Endothelial cell of umbilical vein (primary cell): Measurements from ENCODE around the gene SULT1A2.
"Not testable (repeated sequence)": the region's sequence is repeated elsewhere in the genome, so short reads cannot be mapped to it uniquely, and the experiment has no call there.

ENCODE experiments used
- CTCF ChIP-seq, 2 donors: IDR thresholded peaks; 1 replicate in 1 of 2; 2 replicates in 1 of 2; pipeline ENCODE4 v1.5.1; 2011; ENCODE audit warnings: low read length in 2 of 2, mild to moderate bottlenecking in 2 of 2, moderate library complexity in 2 of 2, control low read depth in 1 of 2, inconsistent platforms in 1 of 2, low read depth in 1 of 2; ENCODE audit not compliant: insufficient read depth in 1 of 2; ENCODE audit errors: extremely low read depth in 1 of 2
- JUN ChIP-seq: IDR thresholded peaks from 2 replicates; pipeline ENCODE4 v1.6.1; 2011; ENCODE audit warnings: borderline replicate concordance, low read depth; ENCODE audit not compliant: insufficient read length, insufficient read depth
- MYC ChIP-seq: IDR thresholded peaks from one replicate; pipeline ENCODE4 v1.6.1; 2011; ENCODE audit warnings: mild to moderate bottlenecking, low read depth, low read length
- POLR2A ChIP-seq: IDR thresholded peaks from 2 replicates; pipeline ENCODE4 v1.6.1; 2012; ENCODE audit warnings: low read depth, mild to moderate bottlenecking, control low read depth, low read length

GRCh38 chr16:28638359-28638758 lies 41.5 kb upstream of the SULT1A2 start:
- TF ChIP-seq POLR2A; CTCF (IDR thresholded peaks at IDR 0.05; ENCODE audit: extremely low read depth in 1 of 2, insufficient read depth in 1 of 2, low read depth in 1 of 2, low read length in 2 of 2); MYC; JUN: not testable (repeated sequence)
